Activated T-helper 2 cell treated with anti-CD3 and anti-CD28 coated beads, Interferon-gamma antibody, Interleukin-2, Interleukin-4, amounts not matched to agents 10 μg/mL and 5 μg/mL and 100 μg/mL, durations not matched to agents 14 hours and 24 hours and 36 hours (primary cell): ENCODE measurements around the gene RAB18. TPM values are rescaled to one million over a fixed set of nuclear protein-coding genes. Genes with fewer than 3 reads are reported as not detected.
A peak's percentile ranks its signal among the peaks of the same experiment; 100 is the strongest.
"Not testable (repeated sequence)": the region's sequence is repeated elsewhere in the genome, so short reads cannot be mapped to it uniquely, and the experiment has no call there.

Source experiments
- DNase-seq: peaks from one replicate; pipeline ENCODE4 v3.0.0; 2021; ENCODE audit warnings: low spot score
- H3K27ac Mint-ChIP-seq: one replicate; pipeline ENCODE4 v1.8.0; 2021; ENCODE audit warnings: mixed read lengths
- H3K27me3 Mint-ChIP-seq: one replicate; pipeline ENCODE4 v1.8.0; 2021; ENCODE audit warnings: low read depth, mixed read lengths
- H3K36me3 Mint-ChIP-seq: one replicate; pipeline ENCODE4 v1.8.0; 2021; ENCODE audit warnings: low read depth, mixed read lengths
- H3K4me1 Mint-ChIP-seq: one replicate; pipeline ENCODE4 v1.8.0; 2021; ENCODE audit warnings: low read depth, mixed read lengths
- H3K4me3 Mint-ChIP-seq: one replicate; pipeline ENCODE4 v1.8.0; 2021; ENCODE audit warnings: low read depth, mild to moderate bottlenecking, moderate library complexity, mixed read lengths
- H3K9me3 Mint-ChIP-seq: one replicate; pipeline ENCODE4 v1.8.0; 2021; ENCODE audit warnings: mixed read lengths
- intact Hi-C: fragments of 100-400 bp; cut with micrococcal nuclease; formaldehyde crosslinking; loops from one replicate; pipeline ENCODE4 v1.15.1; 2023
- total RNA-seq: library from RNA; stranded (reverse); gene quantifications from 2 replicates; pipeline ENCODE4 v1.2.3, GENCODE V29; 2022

The RAB18 gene
- total RNA-seq, 1 donor from 2014 or later: 55.9 TPM

DNA sequence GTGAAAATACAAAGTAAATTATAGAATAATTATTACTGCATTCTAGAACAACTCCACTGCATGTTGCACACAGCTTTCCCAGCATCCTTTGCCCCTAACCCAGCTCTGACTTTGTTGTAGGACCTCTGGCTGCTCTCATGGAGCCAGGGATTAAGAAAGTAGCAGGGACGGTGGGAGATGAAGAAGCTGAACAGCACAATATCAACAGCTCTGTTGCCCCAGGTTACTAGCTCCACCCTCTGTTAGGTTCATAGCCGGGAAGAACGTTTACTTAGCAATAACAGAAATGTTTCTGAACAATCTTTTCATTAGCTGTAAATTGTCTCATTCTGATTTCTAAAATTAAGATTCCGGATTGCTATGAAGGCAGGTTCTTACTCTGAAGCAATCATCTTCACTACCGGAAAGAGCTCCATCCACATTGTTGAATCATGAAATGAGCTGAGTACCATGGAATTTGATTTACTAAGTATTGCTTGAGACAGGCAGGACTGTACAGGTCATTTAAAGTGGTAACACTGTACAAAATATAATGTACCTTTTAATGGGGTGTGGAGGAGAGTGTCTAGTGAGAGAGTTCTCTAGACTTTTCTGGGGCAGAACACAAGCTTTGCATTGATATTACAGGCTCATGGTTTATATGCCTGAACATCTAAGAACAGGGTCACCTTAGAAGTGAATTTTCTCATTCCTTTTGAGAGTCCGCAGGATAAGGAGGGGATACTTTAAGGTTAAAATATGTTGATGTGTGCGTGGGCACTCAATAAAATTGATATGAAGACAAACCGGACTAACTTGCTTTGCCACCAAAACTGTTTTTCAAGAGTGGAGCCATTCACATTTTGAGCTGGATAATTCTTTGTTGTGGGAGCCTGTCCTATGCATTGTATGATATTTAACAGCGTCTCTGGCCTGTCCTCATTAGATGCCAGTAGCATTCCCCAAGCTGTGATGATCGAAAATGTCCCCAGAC lies 20.8 kb upstream of the RAB18 start:
- H3K4me1 Mint-ChIP-seq: no peaks in the 10 kb centered on the region
- no peak for DNase-seq
- no peaks in the 10 kb centered on the region for H3K9me3 Mint-ChIP-seq
- intact Hi-C loops: no loop called here
- no peaks in the 10 kb centered on the region for H3K36me3 Mint-ChIP-seq
- no peak overlapping the region for H3K27ac Mint-ChIP-seq
- H3K4me3 Mint-ChIP-seq: no peak overlapping the region
- peaks cover 17% of the 10 kb centered on the region for H3K27me3 Mint-ChIP-seq

DNA sequence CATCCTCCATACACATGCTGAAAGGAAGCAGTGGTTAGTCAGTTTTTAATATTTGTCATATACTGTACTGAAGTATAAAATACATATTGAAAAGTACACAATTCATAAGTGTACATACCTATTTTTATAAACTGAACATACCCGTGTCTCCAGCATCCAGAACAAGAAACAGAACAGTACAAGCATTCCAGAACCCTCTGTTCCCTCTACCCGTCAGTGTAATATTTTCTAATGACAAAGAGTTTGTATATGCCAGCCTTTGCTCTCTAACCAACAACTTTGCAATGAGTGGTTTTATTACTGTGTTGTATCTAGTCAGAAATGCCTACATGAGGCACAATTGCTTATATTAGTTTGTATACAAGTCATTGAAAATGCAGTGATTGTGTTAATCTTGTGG lies 18.7 kb upstream of the RAB18 start:
- no peak overlapping the region for H3K4me3 Mint-ChIP-seq
- H3K9me3 Mint-ChIP-seq: no peaks in the 10 kb centered on the region
- DNase-seq: no peak
- H3K27ac Mint-ChIP-seq: no peak overlapping the region
- intact Hi-C loops: no loop called here
- no peaks in the 10 kb centered on the region for H3K4me1 Mint-ChIP-seq
- H3K36me3 Mint-ChIP-seq: no peaks in the 10 kb centered on the region
- peaks cover 19% of the 10 kb centered on the region for H3K27me3 Mint-ChIP-seq

GRCh38 chr10:27485986-27486385 lies 18.1 kb upstream of the RAB18 start:
- Mint-ChIP-seq H3K27me3 (peaks cover 19% of the 10 kb centered on the region), H3K4me1 (no peaks in the 10 kb centered on the region), H3K9me3 (peaks cover 6% of the 10 kb centered on the region), H3K27ac (no peak overlapping the region), H3K4me3 (no peak overlapping the region), H3K36me3 (peaks cover 4% of the 10 kb centered on the region)
- intact Hi-C loops: no loop called here
- no peak for DNase-seq

- H3K4me1 Mint-ChIP-seq: no peaks in the 10 kb centered on the region
- no peak overlapping the region for H3K27ac Mint-ChIP-seq
- peaks cover 28% of the 10 kb centered on the region for H3K27me3 Mint-ChIP-seq
- peaks cover 17% of the 10 kb centered on the region for H3K9me3 Mint-ChIP-seq
- H3K4me3 Mint-ChIP-seq: no peak overlapping the region
- DNase-seq: no peak
- peaks cover 9% of the 10 kb centered on the region for H3K36me3 Mint-ChIP-seq
- intact Hi-C loops: no loop called here
Observed at GRCh38 chr10:27490807-27491206, 13.3 kb upstream of the RAB18 start.

GRCh38 chr10:27494116-27494805 lies 9.8 kb upstream of the RAB18 start:
- no peak for DNase-seq
- intact Hi-C loops: no loop called here
- Mint-ChIP-seq H3K36me3 (peaks cover 9% of the 10 kb centered on the region), H3K27me3 (peaks cover 29% of the 10 kb centered on the region), H3K27ac (no peak overlapping the region), H3K4me3 (no peak overlapping the region), H3K9me3 (peaks cover 17% of the 10 kb centered on the region), H3K4me1 (no peaks in the 10 kb centered on the region)

DNA sequence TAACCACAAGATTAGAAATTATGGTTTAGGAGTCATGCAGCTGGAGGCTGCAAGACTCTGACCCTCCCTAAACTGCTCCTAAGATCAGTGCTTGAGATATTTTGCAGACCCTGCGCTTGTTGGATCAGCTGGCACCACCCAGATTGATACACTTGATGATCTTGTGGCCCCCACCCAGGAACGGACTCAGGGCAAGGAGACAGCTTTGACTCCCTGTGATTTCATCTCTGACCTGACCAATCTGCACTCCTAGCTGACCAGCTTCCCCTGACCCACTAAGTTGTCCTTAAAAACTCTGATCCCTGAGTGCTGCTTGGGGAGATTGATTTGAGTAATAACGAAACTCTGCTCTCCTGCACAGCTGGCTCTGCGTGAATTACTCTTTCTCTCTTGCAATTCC lies 8.0 kb upstream of the RAB18 start:
- DNase-seq: no peak
- Mint-ChIP-seq H3K36me3 (peaks cover 3% of the 10 kb centered on the region), H3K4me3 (no peak overlapping the region), H3K27me3 (peaks cover 29% of the 10 kb centered on the region), H3K27ac (no peak overlapping the region), H3K9me3 (peaks cover 9% of the 10 kb centered on the region), H3K4me1 (no peaks in the 10 kb centered on the region)
- intact Hi-C loops: no loop called here

DNA sequence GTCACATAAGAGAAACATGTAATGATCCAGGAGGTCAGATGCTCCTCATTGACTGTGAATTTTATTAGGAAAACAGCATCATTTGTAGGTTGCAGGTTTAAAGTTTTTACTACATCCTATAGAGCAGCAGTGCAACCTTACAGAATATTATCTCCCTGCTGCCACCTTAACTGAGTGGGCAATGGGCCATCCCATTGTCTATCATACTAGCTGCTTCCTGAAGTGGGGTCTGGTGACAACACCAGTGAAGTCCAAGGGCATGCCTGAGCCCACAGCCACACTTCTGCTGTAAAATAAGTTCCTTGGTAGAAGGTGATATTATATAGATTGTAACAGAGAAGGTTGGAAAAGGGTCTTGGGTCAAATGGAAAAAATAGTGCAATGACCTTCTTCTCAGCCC lies 4.0 kb upstream of the RAB18 start:
- Mint-ChIP-seq H3K4me1 (peaks cover 12% of the 10 kb centered on the region), H3K9me3 (no peaks in the 10 kb centered on the region), H3K36me3 (peaks cover 7% of the 10 kb centered on the region), H3K27me3 (peaks cover 9% of the 10 kb centered on the region), H3K27ac (no peak overlapping the region), H3K4me3 (no peak overlapping the region)
- DNase-seq: no peak
- intact Hi-C loops: loop anchor here (5.0 to 10.0 kb wide), 4 partner anchors 345 to 1065 kb away; partner anchors contain the start of genes APBB1IP, MASTL, WAC and YME1L1

DNA sequence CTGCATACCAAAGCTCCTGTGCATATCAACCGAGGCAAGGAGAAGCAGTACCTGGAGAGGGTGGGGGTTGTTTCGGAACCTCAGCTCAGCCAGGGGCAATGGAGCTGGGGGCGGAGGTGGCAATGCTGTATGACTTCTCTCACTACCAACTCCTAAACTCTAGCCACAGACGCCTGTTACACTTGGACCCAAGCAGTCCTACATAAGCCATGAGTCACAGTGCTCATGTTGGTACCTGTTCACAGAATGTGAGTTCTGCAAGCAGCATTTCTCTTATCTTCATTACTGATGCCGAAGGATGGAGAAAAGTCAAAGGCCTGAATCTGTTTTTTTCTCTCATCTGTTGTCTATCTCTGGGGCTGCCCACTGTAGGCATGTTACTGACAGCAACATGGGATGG lies 3.2 kb upstream of the RAB18 start:
- H3K4me3 Mint-ChIP-seq: no peak overlapping the region
- H3K4me1 Mint-ChIP-seq: peaks cover 16% of the 10 kb centered on the region
- no peak for DNase-seq
- intact Hi-C loops: loop anchor here (5.0 to 10.0 kb wide), 4 partner anchors 346 to 1066 kb away; partner anchors contain the start of genes APBB1IP, MASTL, WAC and YME1L1
- no peak overlapping the region for H3K27ac Mint-ChIP-seq
- no peaks in the 10 kb centered on the region for H3K9me3 Mint-ChIP-seq
- H3K36me3 Mint-ChIP-seq: peaks cover 10% of the 10 kb centered on the region
- H3K27me3 Mint-ChIP-seq: peaks cover 8% of the 10 kb centered on the region

DNA sequence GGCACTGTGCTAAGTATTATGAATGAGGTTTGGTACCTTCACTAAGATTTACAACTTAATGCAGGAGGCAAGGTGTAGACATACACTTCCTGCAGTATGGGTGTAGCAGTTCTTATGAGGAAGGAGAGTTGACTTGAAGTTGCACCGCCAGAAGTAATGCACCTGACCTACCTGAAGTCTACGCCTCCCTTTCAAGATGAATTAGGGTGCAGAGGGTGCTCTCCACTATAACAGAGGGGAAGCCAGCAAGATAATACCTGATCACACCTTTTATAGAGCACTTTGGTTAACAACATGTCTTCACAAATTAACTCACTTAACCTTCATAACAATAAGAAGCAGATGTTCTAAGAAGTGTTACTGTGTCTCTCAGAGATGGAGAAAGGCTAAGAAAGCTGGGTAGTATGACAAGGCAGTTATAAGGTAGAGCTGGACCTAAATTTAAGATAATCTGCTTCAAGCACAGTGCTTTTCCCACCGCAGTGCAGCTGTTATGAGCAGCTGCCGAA lies 552 bp upstream of the RAB18 start:
- H3K27me3 Mint-ChIP-seq: no peaks in the 10 kb centered on the region
- peak overlapping the region; percentile 93 for H3K4me3 Mint-ChIP-seq
- peaks cover 39% of the 10 kb centered on the region for H3K4me1 Mint-ChIP-seq
- H3K27ac Mint-ChIP-seq: peak overlapping the region; percentile 91
- intact Hi-C loops: loop anchor here (1.0 to 10.0 kb wide), 7 partner anchors 10 to 1069 kb away; partner anchors contain the start of genes APBB1IP, MASTL, WAC and YME1L1
- H3K36me3 Mint-ChIP-seq: peaks cover 34% of the 10 kb centered on the region
- DNase-seq: no peak
- no peaks in the 10 kb centered on the region for H3K9me3 Mint-ChIP-seq

- Mint-ChIP-seq H3K9me3 (no peaks in the 10 kb centered on the region), H3K4me3 (peak overlapping the region; percentile 93), H3K4me1 (peaks cover 52% of the 10 kb centered on the region), H3K27me3 (no peaks in the 10 kb centered on the region), H3K36me3 (peaks cover 46% of the 10 kb centered on the region), H3K27ac (peak overlapping the region; percentile 91)
- DNase-seq: no peak
- intact Hi-C loops: loop anchor here (1.0 to 10.0 kb wide), 7 partner anchors 8 to 1070 kb away; partner anchors contain the start of genes APBB1IP, MASTL, WAC and YME1L1
Observed at GRCh38 chr10:27504808-27505460, 830 bp downstream of the RAB18 start.

DNA sequence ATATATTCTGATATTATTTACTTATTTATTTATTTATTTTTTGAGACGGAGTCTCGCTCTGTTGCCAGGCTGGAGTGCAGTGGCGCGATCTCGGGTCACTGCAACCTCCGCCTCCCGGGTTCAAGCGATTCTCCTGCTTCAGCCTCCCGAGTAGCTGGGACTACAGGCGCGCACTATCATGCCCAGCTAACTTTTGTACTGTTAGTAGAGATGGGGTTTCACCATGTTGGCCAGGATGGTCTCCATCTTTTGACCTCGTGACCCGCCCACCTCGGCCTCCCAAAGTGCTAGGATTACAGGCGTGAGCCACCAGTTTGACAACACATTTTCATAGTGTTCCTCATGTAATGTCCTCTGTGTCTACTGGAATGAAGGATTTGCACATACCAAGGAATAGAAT lies 1.4 kb downstream of the RAB18 start:
- not testable (repeated sequence) for H3K27me3 Mint-ChIP-seq, DNase-seq, H3K27ac Mint-ChIP-seq, H3K9me3 Mint-ChIP-seq
- peaks cover 52% of the 10 kb centered on the region for H3K36me3 Mint-ChIP-seq
- H3K4me1 Mint-ChIP-seq: peaks cover 58% of the 10 kb centered on the region
- H3K4me3 Mint-ChIP-seq: peak overlapping the region; percentile 71
- intact Hi-C loops: loop anchor here (2.0 to 10.0 kb wide), 4 partner anchors 23 to 1071 kb away; partner anchors contain the start of genes APBB1IP, MASTL and YME1L1

DNA sequence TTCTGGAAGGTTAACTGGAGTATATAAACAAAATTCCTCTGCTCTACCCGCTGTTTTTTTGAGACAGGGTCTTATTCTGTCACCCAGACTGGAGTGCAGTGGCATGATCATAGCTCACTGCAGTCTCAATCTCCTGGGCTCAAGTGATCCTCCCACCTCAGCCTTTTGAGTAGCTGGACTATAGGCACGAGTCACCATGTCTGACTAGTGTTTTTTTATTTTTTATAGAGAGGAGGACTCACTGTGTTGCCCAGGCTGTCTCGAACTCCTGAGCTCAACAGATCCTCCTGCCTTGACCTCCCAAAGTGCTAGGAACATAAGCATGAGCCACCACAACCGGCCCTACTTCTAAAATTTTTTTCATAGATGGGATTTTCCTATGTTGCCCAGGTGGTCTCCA lies 2.2 kb downstream of the RAB18 start:
- peaks cover 56% of the 10 kb centered on the region for H3K36me3 Mint-ChIP-seq
- no peak for DNase-seq
- peaks cover 59% of the 10 kb centered on the region for H3K4me1 Mint-ChIP-seq
- H3K27ac Mint-ChIP-seq: peak overlapping the region; percentile 43
- intact Hi-C loops: loop anchor here (10.0 kb wide), 3 partner anchors 351 to 1071 kb away; partner anchors contain the start of genes APBB1IP, MASTL and YME1L1
- H3K9me3 Mint-ChIP-seq: no peaks in the 10 kb centered on the region
- peak overlapping the region; percentile 71 for H3K4me3 Mint-ChIP-seq
- no peaks in the 10 kb centered on the region for H3K27me3 Mint-ChIP-seq
